T-helper 17 cell (primary cell): Measurements from ENCODE around the gene ETDC. TPM values are rescaled to one million over a fixed set of nuclear protein-coding genes. Genes with fewer than 3 reads are reported as not detected.
A peak's percentile ranks its signal among the peaks of the same experiment; 100 is the strongest.
"Not testable (repeated sequence)": the region's sequence is repeated elsewhere in the genome, so short reads cannot be mapped to it uniquely, and the experiment has no call there.

Experiments used
- ATAC-seq: fragments of 150-1000 bp; cut with Tn5 transposase; 2 replicates; pipeline ENCODE4 v1.10.0; 2021; ENCODE audit warnings: mild to moderate bottlenecking, moderate library complexity
- DNase-seq, 3 donors: peaks; one replicate each; pipeline versions ENCODE4 v3.0.0 to v3.0.0-alpha.2; 2020 to 2021
- H3K9me3 ChIP-seq: one replicate; pipeline ENCODE4 v1.7.0; 2013; ENCODE audit warnings: low read length, mild to moderate bottlenecking; ENCODE audit not compliant: control insufficient read depth, poor library complexity, severe bottlenecking
- H3K27ac Mint-ChIP-seq: one replicate; pipeline ENCODE4 v1.8.0; 2022; ENCODE audit warnings: mild to moderate bottlenecking, moderate library complexity, mixed read lengths
- H3K27me3 Mint-ChIP-seq: one replicate; pipeline ENCODE4 v1.8.0; 2022; ENCODE audit warnings: mixed read lengths
- H3K36me3 Mint-ChIP-seq: one replicate; pipeline ENCODE4 v1.8.0; 2022; ENCODE audit warnings: low read depth, mixed read lengths
- H3K4me1 Mint-ChIP-seq: one replicate; pipeline ENCODE4 v1.8.0; 2022; ENCODE audit warnings: mild to moderate bottlenecking, mixed read lengths
- H3K4me3 Mint-ChIP-seq: one replicate; pipeline ENCODE4 v1.8.0; 2022; ENCODE audit warnings: mild to moderate bottlenecking, moderate library complexity, mixed read lengths
- total RNA-seq, 4 donors: library from RNA in 2 of 4; stranded (reverse) in 2 of 4; gene quantifications; one replicate each; pipeline ENCODE4 v1.2.3 and lab custom pipeline; 2022 to 2026

ETDC gene
- total RNA-seq, result not detected
- 0 reads per million in 2 donors for total RNA-seq (lab: John Stamatoyannopoulos, UW)

GRCh38 chrX:135309430-135309923 is at the start of gene ETDC:
Gene ETDC (plus strand): TSS chrX:135309480. CDS start chrX:135309480, 0 bp downstream.
- Mint-ChIP-seq H3K27ac (no peak within 1 kb of the TSS), H3K4me1 (peaks cover 9% of the 10 kb centered on the region), H3K27me3 (no peaks in the 10 kb centered on the region), H3K36me3 (no peaks in the 10 kb centered on the region), H3K4me3 (no peak within 1 kb of the TSS)
- ATAC-seq (no peak), DNase-seq (no peak)
- H3K9me3 ChIP-seq, result no peaks in the 10 kb centered on the region

- not testable (repeated sequence) for ATAC-seq, H3K4me1 Mint-ChIP-seq, H3K27ac Mint-ChIP-seq, H3K4me3 Mint-ChIP-seq, DNase-seq, H3K36me3 Mint-ChIP-seq, H3K9me3 ChIP-seq, H3K27me3 Mint-ChIP-seq
These were observed 48.3 kb upstream of the ETDC start for GRCh38 chrX:135260976-135261375.

- H3K36me3 Mint-ChIP-seq, H3K27me3 Mint-ChIP-seq, H3K9me3 ChIP-seq, H3K4me1 Mint-ChIP-seq, ATAC-seq, H3K27ac Mint-ChIP-seq, H3K4me3 Mint-ChIP-seq, DNase-seq: not testable (repeated sequence)
These were observed 45.9 kb upstream of the ETDC start for GRCh38 chrX:135263376-135263775.

GRCh38 chrX:135264206-135264605 is 45.1 kb upstream of the ETDC start:
- no peak for DNase-seq
- H3K9me3 ChIP-seq, result no peaks in the 10 kb centered on the region
- Mint-ChIP-seq H3K4me3 (no peak overlapping the region), H3K36me3 (no peaks in the 10 kb centered on the region), H3K27ac (no peak overlapping the region), H3K4me1 (no peaks in the 10 kb centered on the region), H3K27me3 (no peaks in the 10 kb centered on the region)
- ATAC-seq, result no peak

- H3K4me1 Mint-ChIP-seq, result no peaks in the 10 kb centered on the region
- H3K27me3 Mint-ChIP-seq, result no peaks in the 10 kb centered on the region
- H3K36me3 Mint-ChIP-seq, result no peaks in the 10 kb centered on the region
- no peak for ATAC-seq
- H3K4me3 Mint-ChIP-seq, result no peak overlapping the region
- DNase-seq, result no peak
- no peaks in the 10 kb centered on the region for H3K9me3 ChIP-seq
- no peak overlapping the region for H3K27ac Mint-ChIP-seq
These were observed 36.1 kb upstream of the ETDC start for GRCh38 chrX:135273162-135273561.

- no peak for ATAC-seq
- H3K27ac Mint-ChIP-seq, result no peak overlapping the region
- H3K4me3 Mint-ChIP-seq, result no peak overlapping the region
- DNase-seq, result no peak
- no peaks in the 10 kb centered on the region for H3K36me3 Mint-ChIP-seq
- no peaks in the 10 kb centered on the region for H3K4me1 Mint-ChIP-seq
- no peaks in the 10 kb centered on the region for H3K27me3 Mint-ChIP-seq
- no peaks in the 10 kb centered on the region for H3K9me3 ChIP-seq
These were observed 33.3 kb upstream of the ETDC start for GRCh38 chrX:135275973-135276372.

GRCh38 chrX:135287266-135287823 is 21.9 kb upstream of the ETDC start:
- Mint-ChIP-seq H3K36me3 (no peaks in the 10 kb centered on the region), H3K27me3 (no peaks in the 10 kb centered on the region), H3K4me3 (no peak overlapping the region), H3K27ac (no peak overlapping the region), H3K4me1 (no peaks in the 10 kb centered on the region)
- H3K9me3 ChIP-seq, result peaks cover 13% of the 10 kb centered on the region
- ATAC-seq, result no peak
- no peak for DNase-seq

GRCh38 chrX:135295238-135295943 is 13.9 kb upstream of the ETDC start:
- Mint-ChIP-seq H3K36me3 (no peaks in the 10 kb centered on the region), H3K27ac (peak overlapping the region; percentile 81), H3K4me1 (peaks cover 4% of the 10 kb centered on the region), H3K27me3 (no peaks in the 10 kb centered on the region), H3K4me3 (peak overlapping the region; percentile 89)
- DNase-seq (peak; percentile 21 to 41 (median 36)), ATAC-seq (peak; percentile 100)
- no peaks in the 10 kb centered on the region for H3K9me3 ChIP-seq

- ATAC-seq (peak; percentile 64), DNase-seq (no peak)
- H3K9me3 ChIP-seq, result no peaks in the 10 kb centered on the region
- Mint-ChIP-seq H3K36me3 (no peaks in the 10 kb centered on the region), H3K4me1 (peaks cover 4% of the 10 kb centered on the region), H3K27ac (peak overlapping the region; percentile 81), H3K4me3 (peak overlapping the region; percentile 89), H3K27me3 (no peaks in the 10 kb centered on the region)
These were observed 13.4 kb upstream of the ETDC start for GRCh38 chrX:135295944-135296305.

GRCh38 chrX:135302269-135302873 is 6.9 kb upstream of the ETDC start:
- H3K27me3 Mint-ChIP-seq, result no peaks in the 10 kb centered on the region
- no peak overlapping the region for H3K4me3 Mint-ChIP-seq
- H3K36me3 Mint-ChIP-seq, result no peaks in the 10 kb centered on the region
- H3K27ac Mint-ChIP-seq, result no peak overlapping the region
- H3K9me3 ChIP-seq, result no peaks in the 10 kb centered on the region
- ATAC-seq (no peak), DNase-seq (no peak)
- peaks cover 4% of the 10 kb centered on the region for H3K4me1 Mint-ChIP-seq

GRCh38 chrX:135304741-135305140 is 4.5 kb upstream of the ETDC start:
- ATAC-seq, result no peak
- Mint-ChIP-seq H3K36me3 (no peaks in the 10 kb centered on the region), H3K4me3 (no peak overlapping the region), H3K4me1 (peaks cover 9% of the 10 kb centered on the region), H3K27me3 (no peaks in the 10 kb centered on the region), H3K27ac (no peak overlapping the region)
- no peaks in the 10 kb centered on the region for H3K9me3 ChIP-seq
- DNase-seq, result no peak

GRCh38 chrX:135307171-135307570 is 2.1 kb upstream of the ETDC start:
- no peak overlapping the region for H3K27ac Mint-ChIP-seq
- DNase-seq, result no peak
- no peaks in the 10 kb centered on the region for H3K36me3 Mint-ChIP-seq
- H3K4me3 Mint-ChIP-seq, result no peak overlapping the region
- ATAC-seq, result no peak
- peaks cover 9% of the 10 kb centered on the region for H3K4me1 Mint-ChIP-seq
- no peaks in the 10 kb centered on the region for H3K27me3 Mint-ChIP-seq
- no peaks in the 10 kb centered on the region for H3K9me3 ChIP-seq

GRCh38 chrX:135308345-135308855 is 880 bp upstream of the ETDC start:
- no peak for ATAC-seq
- Mint-ChIP-seq H3K36me3 (no peaks in the 10 kb centered on the region), H3K4me1 (peaks cover 9% of the 10 kb centered on the region), H3K27me3 (no peaks in the 10 kb centered on the region), H3K4me3 (no peak overlapping the region), H3K27ac (no peak overlapping the region)
- no peaks in the 10 kb centered on the region for H3K9me3 ChIP-seq
- no peak for DNase-seq
